ENCODE results near the gene GJA9. TPM values are rescaled to one million over a fixed set of nuclear protein-coding genes. Genes with fewer than 3 reads are reported as not detected.

Gene GJA9
- total RNA-seq, 1 donor from 2014 or later = not detected

- no peak for TF ChIP-seq CTCF (IDR thresholded peaks at IDR 0.05)
- POLR2A ChIA-PET = interaction anchor here (0.6 to 0.7 kb wide), 2 partner anchors 78 to 1231 kb away, joined by 4 to 7 read pairs; no protein-coding TSS in a partner anchor
- DNase-seq (no peak), ATAC-seq (ENCODE audit: low read depth) (no peak)
- no peak overlapping the region for H3K4me3 Mint-ChIP-seq
- no peak overlapping the region for H3K27ac Mint-ChIP-seq
- CTCF ChIA-PET = no interaction called here
- intact Hi-C loops (cut with micrococcal nuclease) = loop anchor here (10.0 kb wide), 1 partner anchor 394 kb away; no protein-coding TSS in a partner anchor
- H3K9me3 Mint-ChIP-seq = no peaks in the 10 kb centered on the region
- no peaks in the 10 kb centered on the region for H3K27me3 Mint-ChIP-seq
- peaks cover 18% of the 10 kb centered on the region for H3K36me3 Mint-ChIP-seq (ENCODE audit: low read depth)
- peaks cover 29% of the 10 kb centered on the region for H3K4me1 Mint-ChIP-seq
Measured at GRCh38 chr1:38870996-38871395, 10.4 kb downstream of the GJA9 start.

GRCh38 chr1:38867208-38867607 lies 14.2 kb downstream of the GJA9 start:
- Mint-ChIP-seq H3K9me3 (no peaks in the 10 kb centered on the region), H3K4me1 (peaks cover 20% of the 10 kb centered on the region), H3K4me3 (no peak overlapping the region), H3K27me3 (no peaks in the 10 kb centered on the region), H3K27ac (no peak overlapping the region), H3K36me3 (ENCODE audit: low read depth) (peaks cover 43% of the 10 kb centered on the region)
- POLR2A ChIA-PET = no interaction called here
- no peak for TF ChIP-seq CTCF (IDR thresholded peaks at IDR 0.05)
- intact Hi-C loops (cut with micrococcal nuclease) = no loop called here
- CTCF ChIA-PET = no interaction called here
- DNase-seq (no peak), ATAC-seq (ENCODE audit: low read depth) (no peak)

- TF ChIP-seq CTCF (IDR thresholded peaks at IDR 0.05) = no peak
- ChIA-PET POLR2A (no interaction called here), CTCF (no interaction called here)
- H3K4me1 Mint-ChIP-seq = peaks cover 24% of the 10 kb centered on the region
- ATAC-seq (ENCODE audit: low read depth) (no peak), DNase-seq (no peak)
- no peak overlapping the region for H3K4me3 Mint-ChIP-seq
- H3K27me3 Mint-ChIP-seq = no peaks in the 10 kb centered on the region
- no peaks in the 10 kb centered on the region for H3K9me3 Mint-ChIP-seq
- peaks cover 46% of the 10 kb centered on the region for H3K36me3 Mint-ChIP-seq (ENCODE audit: low read depth)
- intact Hi-C loops (cut with micrococcal nuclease) = no loop called here
- H3K27ac Mint-ChIP-seq = no peak overlapping the region
Measured at GRCh38 chr1:38865112-38865715, 16.2 kb downstream of the GJA9 start.

- H3K4me1 Mint-ChIP-seq = peaks cover 47% of the 10 kb centered on the region
Measured at GRCh38 chr1:38860454-38860795, 21.0 kb downstream of the GJA9 start.

More at GRCh38 chr1:38860454-38860795, 21.0 kb downstream of the GJA9 start:
- CTCF ChIA-PET = no interaction called here
- no peak for TF ChIP-seq CTCF (IDR thresholded peaks at IDR 0.05)
- intact Hi-C loops (cut with micrococcal nuclease) = no loop called here
- peak overlapping the region; percentile 95 for H3K4me3 Mint-ChIP-seq
- DNase-seq (no peak), ATAC-seq (ENCODE audit: low read depth) (no peak)
- H3K9me3 Mint-ChIP-seq = no peaks in the 10 kb centered on the region
- no peaks in the 10 kb centered on the region for H3K27me3 Mint-ChIP-seq
- H3K36me3 Mint-ChIP-seq (ENCODE audit: low read depth) = peaks cover 57% of the 10 kb centered on the region
- POLR2A ChIA-PET = interaction anchor here (0.8 kb wide), 1 partner anchor 13 kb away, joined by 4 read pairs; the partner anchor contains the start of gene MYCBP
- peak overlapping the region; percentile 83 for H3K27ac Mint-ChIP-seq
